ENCODE data around the gene ANKRD66. TPM values are rescaled to one million over a fixed set of nuclear protein-coding genes. Genes with fewer than 3 reads are reported as not detected.

The ANKRD66 gene
- 1 to 10 TPM in 1 of 4 donors, not detected in 3; 2.3 TPM for total RNA-seq

DNA sequence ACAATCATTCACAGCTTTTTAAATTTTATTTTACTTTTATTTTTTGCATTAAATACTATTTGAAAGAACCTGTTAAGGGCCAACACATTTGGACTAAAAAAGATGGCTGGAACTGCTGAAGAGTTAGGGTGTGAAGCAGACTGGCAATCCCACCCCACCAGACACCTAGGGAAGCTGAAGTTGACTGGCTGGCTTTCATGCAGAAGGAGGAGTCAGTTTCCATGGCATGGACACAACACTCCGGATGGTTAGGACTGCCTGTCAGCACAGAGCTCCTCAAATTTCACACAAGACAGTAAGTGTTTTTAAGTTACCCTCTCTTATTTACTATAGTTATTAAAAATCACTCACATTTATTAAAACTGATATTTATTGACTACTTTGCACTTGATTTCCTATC, at the start of gene ANKRD66:
ANKRD66 (plus strand) TSS at position 238 of the 400 bp plus-strand sequence. CDS start 5,016 bp downstream, outside the sequence.
- H3K4me3 ChIP-seq = no peak within 1 kb of the TSS
- no peaks in the 10 kb centered on the region for H3K9me3 ChIP-seq
- H3K4me1 ChIP-seq = no peaks in the 10 kb centered on the region
- TF ChIP-seq, protein P1, sequence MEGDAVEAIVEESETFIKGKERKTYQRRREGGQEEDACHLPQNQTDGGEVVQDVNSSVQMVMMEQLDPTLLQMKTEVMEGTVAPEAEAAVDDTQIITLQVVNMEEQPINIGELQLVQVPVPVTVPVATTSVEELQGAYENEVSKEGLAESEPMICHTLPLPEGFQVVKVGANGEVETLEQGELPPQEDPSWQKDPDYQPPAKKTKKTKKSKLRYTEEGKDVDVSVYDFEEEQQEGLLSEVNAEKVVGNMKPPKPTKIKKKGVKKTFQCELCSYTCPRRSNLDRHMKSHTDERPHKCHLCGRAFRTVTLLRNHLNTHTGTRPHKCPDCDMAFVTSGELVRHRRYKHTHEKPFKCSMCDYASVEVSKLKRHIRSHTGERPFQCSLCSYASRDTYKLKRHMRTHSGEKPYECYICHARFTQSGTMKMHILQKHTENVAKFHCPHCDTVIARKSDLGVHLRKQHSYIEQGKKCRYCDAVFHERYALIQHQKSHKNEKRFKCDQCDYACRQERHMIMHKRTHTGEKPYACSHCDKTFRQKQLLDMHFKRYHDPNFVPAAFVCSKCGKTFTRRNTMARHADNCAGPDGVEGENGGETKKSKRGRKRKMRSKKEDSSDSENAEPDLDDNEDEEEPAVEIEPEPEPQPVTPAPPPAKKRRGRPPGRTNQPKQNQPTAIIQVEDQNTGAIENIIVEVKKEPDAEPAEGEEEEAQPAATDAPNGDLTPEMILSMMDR (IDR thresholded peaks at IDR 0.05) = no peak
- no peak for TF ChIP-seq POLR2A (IDR thresholded peaks at IDR 0.05)
- no peak within 1 kb of the TSS for H3K27ac ChIP-seq
- intact Hi-C loops (cut with DNase I; ENCODE audit: low total_unique reads) = no loop called here
- H3K36me3 ChIP-seq = no peaks in the 10 kb centered on the region
- H3K27me3 ChIP-seq = no peaks in the 10 kb centered on the region
- DNase-seq = no peak

DNA sequence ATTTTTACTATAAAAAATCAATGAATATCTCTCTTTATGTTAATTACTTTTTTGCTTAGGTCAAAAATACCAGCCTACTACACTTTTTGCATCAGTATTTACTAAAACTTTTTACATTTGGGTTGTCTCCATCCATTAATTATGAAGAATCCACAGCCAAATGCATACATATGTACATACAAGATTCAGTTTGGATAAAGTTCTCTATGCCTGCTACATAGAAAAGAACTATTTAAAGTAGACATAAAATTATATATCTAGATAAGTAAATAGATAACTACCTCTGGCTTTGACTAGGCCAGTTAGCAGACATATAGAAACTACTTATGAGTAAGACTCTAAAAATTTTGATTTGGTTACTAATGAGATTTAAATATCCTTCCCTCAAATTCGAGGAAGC, 46.8 kb upstream of the ANKRD66 start:
- H3K36me3 ChIP-seq = no peaks in the 10 kb centered on the region
- no peaks in the 10 kb centered on the region for H3K9me3 ChIP-seq
- H3K27ac ChIP-seq = no peak overlapping the region
- no peaks in the 10 kb centered on the region for H3K4me1 ChIP-seq
- H3K27me3 ChIP-seq = no peaks in the 10 kb centered on the region
- no peak for DNase-seq
- intact Hi-C loops (cut with DNase I; ENCODE audit: low total_unique reads) = no loop called here
- no peak overlapping the region for H3K4me3 ChIP-seq
- no peak for TF ChIP-seq POLR2A (IDR thresholded peaks at IDR 0.05)
- TF ChIP-seq, protein P1 (IDR thresholded peaks at IDR 0.05) = no peak

DNA sequence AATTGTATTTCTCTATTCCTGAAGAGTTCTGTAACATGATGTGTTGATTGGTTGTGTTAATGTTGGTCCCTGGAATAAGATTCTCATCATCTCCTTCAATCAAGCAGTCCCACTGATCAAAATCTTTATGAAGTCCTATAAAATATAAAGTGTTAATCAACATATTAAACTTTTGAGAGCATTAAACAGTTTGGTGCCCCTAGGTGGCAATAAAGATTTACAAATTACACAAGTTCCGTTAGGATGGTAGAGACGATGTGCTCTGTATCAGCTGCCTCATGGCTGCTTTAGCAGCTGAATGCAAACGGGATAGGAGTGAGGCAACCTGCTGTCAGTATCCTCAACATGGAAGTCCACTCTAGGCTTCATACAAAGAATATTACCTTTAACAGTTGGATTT, 42.2 kb upstream of the ANKRD66 start:
- Histone ChIP-seq H3K27me3 (no peaks in the 10 kb centered on the region), H3K4me3 (no peak overlapping the region), H3K36me3 (no peaks in the 10 kb centered on the region), H3K27ac (no peak overlapping the region), H3K4me1 (no peaks in the 10 kb centered on the region), H3K9me3 (no peaks in the 10 kb centered on the region)
- intact Hi-C loops (cut with DNase I; ENCODE audit: low total_unique reads) = no loop called here
- TF ChIP-seq POLR2A (IDR thresholded peaks at IDR 0.05) = no peak
- TF ChIP-seq, protein P1 (IDR thresholded peaks at IDR 0.05) = no peak
- DNase-seq = no peak

DNA sequence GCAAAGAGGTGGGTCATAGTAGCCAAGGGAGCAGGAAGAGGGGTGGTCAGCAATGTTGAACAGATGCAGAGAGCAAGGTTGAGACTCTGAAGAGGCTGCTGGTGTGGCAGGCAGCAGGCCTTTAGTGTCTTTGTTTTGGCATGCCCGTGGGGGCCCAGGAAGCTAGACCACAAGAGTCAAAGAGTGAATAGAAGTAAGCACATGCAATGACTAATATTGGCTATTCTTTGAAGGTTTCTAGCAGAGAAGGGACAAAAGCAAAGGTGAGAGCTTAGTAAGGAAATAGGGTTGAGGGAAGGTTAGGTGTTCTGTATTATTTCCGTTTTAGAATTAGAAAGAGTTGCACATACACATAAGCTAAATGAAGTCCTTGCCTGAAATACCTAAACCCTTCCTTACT, 40.3 kb upstream of the ANKRD66 start:
- Histone ChIP-seq H3K27ac (no peak overlapping the region), H3K4me1 (no peaks in the 10 kb centered on the region), H3K9me3 (no peaks in the 10 kb centered on the region), H3K4me3 (no peak overlapping the region), H3K36me3 (no peaks in the 10 kb centered on the region), H3K27me3 (no peaks in the 10 kb centered on the region)
- intact Hi-C loops (cut with DNase I; ENCODE audit: low total_unique reads) = no loop called here
- no peak for DNase-seq
- TF ChIP-seq, protein P1 (IDR thresholded peaks at IDR 0.05) = no peak
- TF ChIP-seq POLR2A (IDR thresholded peaks at IDR 0.05) = no peak

DNA sequence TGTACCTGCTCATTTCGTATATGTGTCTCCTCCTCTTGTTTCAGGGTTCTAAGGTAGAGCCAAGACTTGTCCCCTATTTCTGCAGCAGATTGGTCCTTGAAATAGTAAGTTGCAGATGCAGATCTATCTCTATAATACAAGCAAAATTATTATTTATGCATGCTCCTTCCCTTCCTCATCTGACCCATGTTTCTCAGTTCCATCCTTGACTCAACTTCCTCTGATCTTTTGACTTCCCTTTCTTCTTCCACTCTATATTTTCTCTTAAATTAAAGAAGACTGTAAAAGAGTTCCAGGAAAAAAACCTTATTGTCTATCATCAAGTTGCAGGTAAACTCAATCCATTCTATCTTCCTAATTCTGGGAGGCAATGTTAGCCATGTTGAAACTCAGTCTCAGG, 35.2 kb upstream of the ANKRD66 start:
- no peaks in the 10 kb centered on the region for H3K36me3 ChIP-seq
- no peak for TF ChIP-seq POLR2A (IDR thresholded peaks at IDR 0.05)
- TF ChIP-seq, protein P1 (IDR thresholded peaks at IDR 0.05) = no peak
- intact Hi-C loops (cut with DNase I; ENCODE audit: low total_unique reads) = no loop called here

More for the DNA sequence above, 35.2 kb upstream of the ANKRD66 start:
- Histone ChIP-seq H3K4me1 (no peaks in the 10 kb centered on the region), H3K4me3 (no peak overlapping the region), H3K9me3 (no peaks in the 10 kb centered on the region), H3K27ac (no peak overlapping the region), H3K27me3 (no peaks in the 10 kb centered on the region)
- DNase-seq = no peak

All from uterus (tissue), 4 donors.